Measurements from ENCODE around the gene ERICH4. TPM values are rescaled to one million over a fixed set of nuclear protein-coding genes. Genes with fewer than 3 reads are reported as not detected.
A peak's percentile ranks its signal among the peaks of the same experiment; 100 is the strongest.
"Not testable (repeated sequence)": the region's sequence is repeated elsewhere in the genome, so short reads cannot be mapped to it uniquely, and the experiment has no call there.

ERICH4 gene
- total RNA-seq, 8 experiments from 2014 or later: 0.21 to 0.62 (median 0.37) TPM; not detected in 5

GRCh38 chr19:41407271-41407670 is 35.7 kb upstream of the ERICH4 start:
- peak in 3 of 8 experiments; percentile 19 to 56 (median 31) for ATAC-seq (replicated peaks in 6 of 8)
- Histone ChIP-seq H3K4me1 (replicated peaks in 1 of 2) (no peaks in the 10 kb centered on the region), H3K27ac (no peak overlapping the region), H3K4me3 (no peak overlapping the region)
- WGBS, 10 experiments: 20 to 82% (median 27%) methylated on average over 1 to 3 of the region's 4 CpGs; no CpG with 5 or more reads in 3 of the 10 experiments
- in situ Hi-C loops (cut with MboI; ENCODE audit: low pct_unique_long_range_greater_than_20kb in 2 of 9, low sequenced_read_pairs in 9 of 9, unreplicated experiment in 9 of 9): no loop called here

- in situ Hi-C loops (cut with MboI; ENCODE audit: low pct_unique_long_range_greater_than_20kb in 2 of 9, low sequenced_read_pairs in 9 of 9, unreplicated experiment in 9 of 9): no loop called here
- Histone ChIP-seq H3K4me1 (replicated peaks in 1 of 2) (no peaks in the 10 kb centered on the region), H3K27ac (no peak overlapping the region), H3K4me3 (no peak overlapping the region)
- no peak for ATAC-seq (replicated peaks in 6 of 8)
- WGBS, 10 experiments: 57 to 81% (median 65%) methylated on average over 2 to 4 of the region's 4 CpGs; no CpG with 5 or more reads in 5 of the 10 experiments
Measured at GRCh38 chr19:41408256-41408655, 34.7 kb upstream of the ERICH4 start.

GRCh38 chr19:41408846-41409245 is 34.1 kb upstream of the ERICH4 start:
- H3K4me3 ChIP-seq; H3K4me1 ChIP-seq (replicated peaks in 1 of 2); H3K27ac ChIP-seq; in situ Hi-C loops (cut with MboI; ENCODE audit: low pct_unique_long_range_greater_than_20kb in 2 of 9, low sequenced_read_pairs in 9 of 9, unreplicated experiment in 9 of 9): not testable (repeated sequence)
- peak in 1 of 8 experiments; percentile 9 for ATAC-seq (replicated peaks in 6 of 8)
- 78 to 100% (median 83%) methylated on average over 1 to 4 of the region's 5 CpGs; no CpG with 5 or more reads in 3 of the 10 experiments for WGBS, 10 experiments

- no peak overlapping the region for H3K27ac ChIP-seq
- H3K4me1 ChIP-seq (replicated peaks in 1 of 2): no peaks in the 10 kb centered on the region
- no peak overlapping the region for H3K4me3 ChIP-seq
- peak; percentile 9 to 98 (median 84) for ATAC-seq (replicated peaks in 6 of 8)
- 33 to 86% (median 68%) methylated on average over 1 to 4 of the region's 4 CpGs; no CpG with 5 or more reads in 1 of the 10 experiments for WGBS, 10 experiments
- in situ Hi-C loops (cut with MboI; ENCODE audit: low pct_unique_long_range_greater_than_20kb in 2 of 9, low sequenced_read_pairs in 9 of 9, unreplicated experiment in 9 of 9): no loop called here
Measured at GRCh38 chr19:41409288-41409687, 33.7 kb upstream of the ERICH4 start.

DNA sequence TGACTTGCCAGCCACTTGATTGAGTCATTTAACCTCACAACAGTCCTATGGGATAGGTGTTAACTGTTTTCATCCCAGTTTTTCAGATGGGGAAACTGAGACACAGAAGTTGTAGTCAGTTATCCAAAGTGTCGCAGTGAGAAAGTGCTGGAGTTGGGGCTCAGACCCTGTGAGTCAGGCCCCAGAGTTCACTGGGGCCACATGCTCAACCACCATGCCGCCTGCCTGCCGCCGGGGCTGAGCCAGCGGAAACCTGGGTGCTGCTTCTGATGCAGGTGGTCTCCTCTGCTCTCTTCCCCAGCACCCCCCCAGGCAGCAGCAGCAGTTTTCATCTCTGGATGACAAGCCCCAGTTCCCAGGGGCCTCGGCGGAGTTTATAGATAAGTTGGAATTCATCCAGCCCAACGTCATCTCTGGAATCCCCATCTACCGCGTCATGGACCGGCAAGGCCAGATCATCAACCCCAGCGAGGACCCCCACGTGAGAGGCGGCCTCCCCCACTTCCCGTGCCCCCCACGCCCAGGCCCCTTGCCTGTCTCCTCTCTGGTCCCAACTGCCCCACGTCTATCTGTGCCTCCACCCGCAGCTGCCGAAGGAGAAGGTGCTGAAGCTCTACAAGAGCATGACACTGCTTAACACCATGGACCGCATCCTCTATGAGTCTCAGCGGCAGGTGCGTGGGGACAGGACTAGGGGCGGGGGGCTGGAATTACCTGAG is 32.5 kb upstream of the ERICH4 start:
- H3K4me3 ChIP-seq: no peak overlapping the region
- H3K27ac ChIP-seq: no peak overlapping the region
- H3K4me1 ChIP-seq (replicated peaks in 1 of 2): no peaks in the 10 kb centered on the region
- WGBS, 10 experiments: 82 to 100% (median 97%) methylated on average over 1 to 3 of the region's 23 CpGs; no CpG with 5 or more reads in 6 of the 10 experiments
- in situ Hi-C loops (cut with MboI; ENCODE audit: low pct_unique_long_range_greater_than_20kb in 2 of 9, low sequenced_read_pairs in 9 of 9, unreplicated experiment in 9 of 9): no loop called here
- no peak for ATAC-seq (replicated peaks in 6 of 8)

- peak in 3 of 8 experiments; percentile 57 to 88 (median 75) for ATAC-seq (replicated peaks in 6 of 8)
- no peak overlapping the region for H3K4me3 ChIP-seq
- 0 to 60% (median 41%) methylated on average over 1 to 3 of the region's 9 CpGs; no CpG with 5 or more reads in 4 of the 10 experiments for WGBS, 10 experiments
- no peaks in the 10 kb centered on the region for H3K4me1 ChIP-seq (replicated peaks in 1 of 2)
- H3K27ac ChIP-seq: no peak overlapping the region
- in situ Hi-C loops (cut with MboI; ENCODE audit: low pct_unique_long_range_greater_than_20kb in 2 of 9, low sequenced_read_pairs in 9 of 9, unreplicated experiment in 9 of 9): no loop called here
Measured at GRCh38 chr19:41411100-41411967, 31.6 kb upstream of the ERICH4 start.

- in situ Hi-C loops (cut with MboI; ENCODE audit: low pct_unique_long_range_greater_than_20kb in 2 of 9, low sequenced_read_pairs in 9 of 9, unreplicated experiment in 9 of 9): no loop called here
- H3K4me1 ChIP-seq (replicated peaks in 1 of 2): no peaks in the 10 kb centered on the region
- no peak overlapping the region for H3K27ac ChIP-seq
- 40 to 100% (median 86%) methylated on average over 1 to 9 of the region's 11 CpGs; no CpG with 5 or more reads in 2 of the 10 experiments for whole genome bisulfite sequencing, 10 experiments
- peak in 3 of 8 experiments; percentile 25 to 42 (median 38) for ATAC-seq (replicated peaks in 6 of 8)
- no peak overlapping the region for H3K4me3 ChIP-seq
Measured at GRCh38 chr19:41411968-41412265, 31.0 kb upstream of the ERICH4 start.

DNA sequence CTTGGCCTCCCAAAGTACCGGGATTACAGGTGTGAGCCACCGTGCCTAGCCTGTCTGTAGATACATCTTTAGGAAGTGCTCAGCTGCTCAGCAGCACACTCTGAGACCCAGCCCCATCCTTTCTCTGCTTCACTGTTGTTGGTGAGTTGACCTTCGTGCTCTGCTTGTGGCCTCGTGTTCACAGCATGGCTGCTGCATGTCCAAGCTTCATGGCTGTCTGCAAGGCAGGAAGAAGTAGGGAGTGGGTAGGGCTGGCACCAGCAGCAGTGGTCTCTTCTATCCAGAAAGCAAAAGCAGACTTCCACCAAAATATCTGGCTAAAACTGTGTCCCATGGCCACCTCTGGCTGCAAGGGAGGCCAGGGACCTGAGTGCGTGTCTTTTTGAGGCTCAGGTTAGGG is 30.0 kb upstream of the ERICH4 start:
- ATAC-seq (replicated peaks in 6 of 8): no peak
- Histone ChIP-seq H3K4me1 (replicated peaks in 1 of 2) (no peaks in the 10 kb centered on the region), H3K4me3 (no peak overlapping the region), H3K27ac (no peak overlapping the region)
- 95 to 100% (median 100%) methylated on average over 1 to 3 of the region's 5 CpGs; no CpG with 5 or more reads in 6 of the 10 experiments for WGBS, 10 experiments
- in situ Hi-C loops (cut with MboI; ENCODE audit: low pct_unique_long_range_greater_than_20kb in 2 of 9, low sequenced_read_pairs in 9 of 9, unreplicated experiment in 9 of 9): no loop called here

DNA sequence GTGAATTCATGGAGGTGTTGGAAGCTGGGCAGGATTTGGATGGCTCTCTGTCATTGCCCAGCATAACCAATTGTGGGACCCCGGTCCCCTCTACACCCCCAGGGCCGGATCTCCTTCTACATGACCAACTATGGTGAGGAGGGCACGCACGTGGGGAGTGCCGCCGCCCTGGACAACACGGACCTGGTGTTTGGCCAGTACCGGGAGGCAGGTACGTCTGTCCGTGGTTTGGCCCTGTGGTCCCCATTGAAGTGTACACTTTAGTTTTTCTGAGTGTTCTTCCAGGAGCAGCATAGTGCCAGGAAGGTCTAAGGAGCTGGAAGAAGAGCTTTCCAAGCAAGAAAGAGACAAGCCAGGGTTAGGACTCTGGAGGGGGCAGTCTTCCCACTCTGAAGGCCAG is 29.0 kb upstream of the ERICH4 start:
- Histone ChIP-seq H3K4me3 (no peak overlapping the region), H3K4me1 (replicated peaks in 1 of 2) (no peaks in the 10 kb centered on the region), H3K27ac (no peak overlapping the region)
- WGBS, 10 experiments: 73 to 100% (median 100%) methylated on average over 5 to 8 of the region's 10 CpGs; no CpG with 5 or more reads in 7 of the 10 experiments
- in situ Hi-C loops (cut with MboI; ENCODE audit: low pct_unique_long_range_greater_than_20kb in 2 of 9, low sequenced_read_pairs in 9 of 9, unreplicated experiment in 9 of 9): no loop called here
- no peak for ATAC-seq (replicated peaks in 6 of 8)

GRCh38 chr19:41414461-41414860 is 28.5 kb upstream of the ERICH4 start:
- no peak for ATAC-seq (replicated peaks in 6 of 8)
- no peaks in the 10 kb centered on the region for H3K4me1 ChIP-seq (replicated peaks in 1 of 2)
- in situ Hi-C loops (cut with MboI; ENCODE audit: low pct_unique_long_range_greater_than_20kb in 2 of 9, low sequenced_read_pairs in 9 of 9, unreplicated experiment in 9 of 9): no loop called here
- WGBS, 10 experiments: 60 to 100% (median 87%) methylated on average over 1 to 7 of the region's 9 CpGs; no CpG with 5 or more reads in 3 of the 10 experiments
- H3K4me3 ChIP-seq: no peak overlapping the region
- H3K27ac ChIP-seq: no peak overlapping the region

DNA sequence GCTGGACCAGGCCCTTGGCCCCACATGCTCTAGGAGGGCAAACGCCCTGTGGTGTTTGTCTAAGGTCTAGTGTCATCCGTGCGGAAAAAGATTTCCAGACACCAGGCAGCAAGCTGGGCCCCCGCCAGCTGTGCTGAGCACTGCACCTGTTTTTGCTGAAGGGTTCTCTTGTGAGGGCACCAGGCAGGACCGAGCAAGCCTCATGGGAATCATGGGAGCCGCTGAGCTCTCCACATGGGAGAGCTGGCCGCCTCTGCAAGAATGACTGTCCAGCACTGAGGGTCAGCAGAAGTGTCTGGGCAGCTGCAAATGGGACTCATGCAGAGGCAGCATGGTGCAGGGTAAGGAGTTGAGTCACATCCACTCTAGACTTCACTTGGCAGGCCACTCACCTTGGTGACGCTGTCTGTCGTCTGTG is 27.8 kb upstream of the ERICH4 start:
- H3K4me3 ChIP-seq: no peak overlapping the region
- 60 to 100% (median 100%) methylated on average over 1 to 5 of the region's 9 CpGs; no CpG with 5 or more reads in 6 of the 10 experiments for WGBS, 10 experiments
- H3K27ac ChIP-seq: no peak overlapping the region
- no peak for ATAC-seq (replicated peaks in 6 of 8)
- in situ Hi-C loops (cut with MboI; ENCODE audit: low pct_unique_long_range_greater_than_20kb in 2 of 9, low sequenced_read_pairs in 9 of 9, unreplicated experiment in 9 of 9): no loop called here
- H3K4me1 ChIP-seq (replicated peaks in 1 of 2): no peaks in the 10 kb centered on the region

DNA sequence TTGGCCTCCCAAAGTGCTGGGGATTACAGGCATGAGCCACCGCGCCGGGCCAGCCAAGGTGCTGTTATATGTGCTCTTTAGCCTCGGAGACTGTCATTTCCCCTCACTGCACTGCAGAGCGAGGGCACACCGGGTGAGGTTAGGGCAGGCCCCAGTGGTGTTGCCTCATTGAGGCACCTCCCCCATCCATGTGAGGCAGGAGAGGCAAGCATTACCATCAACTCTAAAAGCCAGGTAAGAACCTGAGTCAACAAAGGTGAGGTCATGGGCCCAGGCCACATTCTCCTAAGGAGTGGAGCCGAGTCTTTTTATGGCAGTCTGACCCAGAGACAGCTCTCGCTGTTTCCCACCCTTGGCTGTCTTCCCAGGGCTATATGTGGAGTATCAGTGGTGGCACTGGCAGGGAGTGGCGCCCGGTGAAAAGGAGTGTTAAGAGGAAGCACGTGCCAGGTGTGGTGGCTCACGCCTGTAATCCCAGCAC is 26.7 kb upstream of the ERICH4 start:
- no peak for ATAC-seq (replicated peaks in 6 of 8)
- Histone ChIP-seq H3K4me1 (replicated peaks in 1 of 2) (no peaks in the 10 kb centered on the region), H3K4me3 (no peak overlapping the region), H3K27ac (no peak overlapping the region)
- WGBS, 10 experiments: 94 to 100% (median 100%) methylated on average over 1 to 6 of the region's 12 CpGs; no CpG with 5 or more reads in 5 of the 10 experiments
- in situ Hi-C loops (cut with MboI; ENCODE audit: low pct_unique_long_range_greater_than_20kb in 2 of 9, low sequenced_read_pairs in 9 of 9, unreplicated experiment in 9 of 9): no loop called here
